ENCODE results near the gene BRD1. TPM values are rescaled to one million over a fixed set of nuclear protein-coding genes. Genes with fewer than 3 reads are reported as not detected.
"Not testable (repeated sequence)": the region's sequence is repeated elsewhere in the genome, so short reads cannot be mapped to it uniquely, and the experiment has no call there.

BRD1 gene
- polyA plus RNA-seq, 4 donors, result 34.1 to 46.0 (median 35.2) TPM

GRCh38 chr22:49827271-49827852 lies 311 bp downstream of the BRD1 start:
- no peak for DNase-seq (ENCODE audit: low read depth in 4 of 4, low spot score in 3 of 4)

DNA sequence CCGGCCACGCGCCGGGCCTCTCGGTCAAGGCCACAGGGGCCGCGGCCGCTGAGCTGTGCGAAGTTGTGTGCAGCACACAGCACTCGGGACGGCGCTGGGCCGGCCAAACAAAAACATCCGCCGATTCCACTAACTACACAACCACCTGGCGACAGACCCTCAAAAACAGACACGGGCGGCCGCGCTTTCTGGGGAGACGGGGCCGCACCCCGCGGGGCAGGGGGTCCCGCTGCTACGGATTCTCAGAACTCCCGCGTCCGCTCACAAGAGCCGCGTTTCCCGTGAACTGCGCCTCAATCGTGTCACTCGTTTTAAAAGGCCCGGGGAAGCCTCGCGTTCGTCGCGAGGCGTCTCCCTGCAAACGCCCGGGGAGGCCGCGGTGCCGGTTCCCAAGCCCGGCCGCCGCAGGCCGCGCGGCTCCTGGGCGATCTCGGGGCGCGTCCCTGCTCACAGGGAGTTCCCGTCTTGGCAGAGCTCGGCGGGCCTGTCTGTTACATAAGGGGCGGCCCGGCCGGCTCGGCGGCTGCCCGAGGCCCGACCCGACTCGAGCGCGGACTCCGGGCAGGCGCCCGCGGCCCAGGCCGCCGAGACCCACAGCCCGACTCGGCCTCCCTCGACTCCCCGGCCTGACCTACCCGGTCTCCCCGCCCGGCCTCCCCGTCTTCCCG lies 936 bp downstream of the BRD1 start:
- DNase-seq (ENCODE audit: low read depth in 4 of 4, low spot score in 3 of 4), result no peak

DNA sequence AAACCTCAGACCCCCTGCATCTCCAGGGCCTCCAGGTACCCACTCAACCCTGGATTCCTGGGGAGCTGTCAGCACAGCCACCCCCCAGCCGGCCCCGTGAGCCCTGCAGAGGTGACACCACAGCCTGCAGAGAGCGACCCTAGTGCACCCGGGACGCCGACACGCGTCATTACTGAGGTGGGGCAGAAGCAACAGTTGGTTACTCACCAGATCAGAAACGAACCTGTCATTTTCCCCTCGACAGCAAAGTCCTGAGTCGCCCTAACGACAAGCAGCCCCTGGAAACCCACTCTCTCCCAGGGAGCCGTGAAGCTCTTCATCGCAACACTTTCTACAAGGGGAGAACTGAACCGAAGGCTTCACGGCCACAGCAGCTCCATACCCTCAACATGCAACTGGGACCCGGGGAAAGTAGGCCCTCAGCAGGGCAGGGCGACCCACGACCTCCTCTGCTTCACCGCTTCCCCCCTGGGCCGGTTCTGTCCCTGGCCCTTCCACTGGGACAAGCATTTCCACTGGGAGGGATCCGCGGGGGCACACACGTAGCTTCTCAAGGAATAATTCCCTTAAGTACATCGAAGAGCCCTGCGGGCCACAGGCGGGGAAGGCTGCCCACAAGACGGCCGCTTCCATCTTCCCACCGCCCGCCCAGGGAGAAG lies 1.6 kb downstream of the BRD1 start:
- no peak for DNase-seq (ENCODE audit: low read depth in 4 of 4, low spot score in 3 of 4)

GRCh38 chr22:49825436-49825835 lies 2.2 kb downstream of the BRD1 start:
- no peak for DNase-seq (ENCODE audit: low read depth in 4 of 4, low spot score in 3 of 4)

GRCh38 chr22:49824936-49825335 lies 2.7 kb downstream of the BRD1 start:
- no peak for DNase-seq (ENCODE audit: low read depth in 4 of 4, low spot score in 3 of 4)

- no peak for DNase-seq (ENCODE audit: low read depth in 4 of 4, low spot score in 3 of 4)
Measured at GRCh38 chr22:49824185-49824925, 3.3 kb downstream of the BRD1 start.

- DNase-seq (ENCODE audit: low read depth in 4 of 4, low spot score in 3 of 4), result no peak
Measured at GRCh38 chr22:49823289-49824045, 4.2 kb downstream of the BRD1 start.

GRCh38 chr22:49821741-49822140 lies 5.9 kb downstream of the BRD1 start:
- DNase-seq (ENCODE audit: low read depth in 4 of 4, low spot score in 3 of 4), result not testable (repeated sequence)

- DNase-seq (ENCODE audit: low read depth in 4 of 4, low spot score in 3 of 4), result no peak
Measured at GRCh38 chr22:49820984-49821383, 6.7 kb downstream of the BRD1 start.

DNA sequence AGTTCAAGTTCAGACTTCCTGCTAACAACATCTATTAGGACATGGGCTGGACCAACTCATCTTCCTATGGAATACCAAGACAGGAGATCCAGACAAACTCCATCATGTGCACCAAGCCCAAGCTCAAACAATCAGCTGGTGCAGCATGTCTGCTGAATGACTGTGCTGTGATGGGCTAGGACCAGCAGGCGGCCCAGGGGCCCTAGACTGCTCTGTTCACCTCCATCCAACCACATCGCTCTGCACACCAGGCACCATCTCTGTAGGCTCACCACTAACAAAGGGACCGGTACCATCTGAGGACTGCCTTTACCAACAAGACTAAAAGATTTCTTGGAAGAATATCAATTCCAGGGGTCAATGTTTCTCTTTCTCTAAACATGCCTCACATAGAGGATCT lies 10.3 kb downstream of the BRD1 start:
- no peak for DNase-seq (ENCODE audit: low read depth in 4 of 4, low spot score in 3 of 4)

- DNase-seq (ENCODE audit: low read depth in 4 of 4, low spot score in 3 of 4), result no peak
Measured at GRCh38 chr22:49815641-49816091, 12.0 kb downstream of the BRD1 start.

DNA sequence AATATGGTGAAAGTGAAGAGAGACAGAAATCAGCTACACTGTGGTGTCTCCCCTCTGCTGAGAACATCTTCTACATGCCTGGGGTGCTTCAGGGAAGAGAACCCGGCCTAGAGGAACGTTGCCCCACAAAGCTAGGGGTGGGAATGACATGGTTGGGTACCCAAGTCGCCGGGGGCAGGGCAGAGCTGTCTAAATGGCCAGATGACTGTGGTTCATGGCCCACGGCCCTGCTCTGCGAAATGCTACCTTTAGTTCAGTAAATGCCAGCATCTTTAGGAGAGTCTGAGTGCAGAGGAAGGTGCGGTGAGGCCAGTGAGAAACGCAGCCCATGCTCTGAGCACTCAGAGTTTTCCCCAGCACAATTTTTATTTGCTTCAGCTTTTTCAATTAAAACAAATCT lies 12.8 kb downstream of the BRD1 start:
- no peak for DNase-seq (ENCODE audit: low read depth in 4 of 4, low spot score in 3 of 4)

GRCh38 chr22:49814164-49814686 lies 13.4 kb downstream of the BRD1 start:
- no peak for DNase-seq (ENCODE audit: low read depth in 4 of 4, low spot score in 3 of 4)

- no peak for DNase-seq (ENCODE audit: low read depth in 4 of 4, low spot score in 3 of 4)
Measured at GRCh38 chr22:49812838-49813237, 14.8 kb downstream of the BRD1 start.

DNA sequence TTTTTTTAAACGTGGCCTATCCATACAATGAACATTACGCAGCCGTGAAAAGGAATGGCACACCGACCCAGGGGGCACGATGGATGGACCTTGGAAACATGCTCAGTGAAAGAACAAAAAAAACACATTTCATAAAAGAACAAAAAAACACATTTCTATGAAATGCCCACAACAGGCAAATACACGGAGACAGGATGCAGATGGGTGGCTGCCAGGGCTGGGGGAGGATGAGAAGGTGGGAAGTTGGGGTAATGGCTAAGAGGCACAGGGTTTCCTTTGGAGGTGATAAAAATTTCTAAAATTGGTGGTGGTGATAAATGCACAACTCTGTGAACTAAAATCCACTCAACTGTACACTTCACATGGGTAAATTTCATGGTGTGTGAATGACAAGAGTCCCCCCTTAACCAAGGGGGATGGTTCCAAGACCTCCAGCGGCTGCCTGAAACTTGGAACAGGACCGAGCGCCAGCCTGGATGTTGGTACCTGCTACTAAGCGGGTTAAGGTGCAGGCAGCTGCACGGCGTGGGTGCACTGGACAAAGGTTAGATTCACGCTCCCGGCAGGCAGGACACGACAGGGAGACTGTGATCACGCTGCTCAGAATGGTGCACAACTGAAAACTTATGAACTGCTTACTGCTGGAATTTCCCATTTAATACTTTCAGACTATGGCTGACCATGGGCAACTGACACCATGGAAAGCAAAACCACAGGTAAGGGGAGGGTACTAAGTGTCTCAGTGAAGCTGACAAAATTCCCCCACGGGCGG lies 16.5 kb downstream of the BRD1 start:
- DNase-seq (ENCODE audit: low read depth in 4 of 4, low spot score in 3 of 4), result no peak

DNA sequence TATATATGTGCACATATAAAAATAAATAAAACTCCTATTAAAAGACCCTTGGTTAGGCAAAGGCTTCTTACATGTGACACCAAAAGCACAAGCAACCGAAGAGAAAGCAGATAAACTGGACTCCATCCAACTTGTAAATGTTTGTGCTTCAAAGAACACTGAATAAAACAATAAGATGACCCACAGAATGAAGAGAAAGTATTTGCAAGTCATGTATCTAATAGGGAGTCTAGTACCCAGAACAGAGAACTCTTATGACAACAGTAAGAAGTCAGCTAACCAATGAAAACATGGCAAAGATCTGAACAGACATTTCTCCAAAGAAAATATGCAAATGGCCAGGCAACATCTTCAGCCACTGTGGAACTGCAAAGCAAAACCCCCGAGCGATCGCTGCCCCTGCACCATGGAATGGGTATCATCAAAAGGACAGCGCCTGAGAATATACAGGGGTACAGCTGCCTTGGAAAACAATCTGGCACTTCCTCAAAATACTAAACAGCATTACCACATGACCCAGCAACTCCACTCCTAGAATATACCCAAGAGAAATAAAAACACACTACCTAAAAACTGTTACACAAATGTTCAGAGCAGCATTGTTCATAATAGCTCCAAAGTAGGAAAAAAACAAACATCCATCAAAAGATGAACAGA lies 17.2 kb downstream of the BRD1 start:
- DNase-seq (ENCODE audit: low read depth in 4 of 4, low spot score in 3 of 4), result no peak

- DNase-seq (ENCODE audit: low read depth in 4 of 4, low spot score in 3 of 4), result no peak
Measured at GRCh38 chr22:49807780-49808708, 19.6 kb downstream of the BRD1 start.

DNA sequence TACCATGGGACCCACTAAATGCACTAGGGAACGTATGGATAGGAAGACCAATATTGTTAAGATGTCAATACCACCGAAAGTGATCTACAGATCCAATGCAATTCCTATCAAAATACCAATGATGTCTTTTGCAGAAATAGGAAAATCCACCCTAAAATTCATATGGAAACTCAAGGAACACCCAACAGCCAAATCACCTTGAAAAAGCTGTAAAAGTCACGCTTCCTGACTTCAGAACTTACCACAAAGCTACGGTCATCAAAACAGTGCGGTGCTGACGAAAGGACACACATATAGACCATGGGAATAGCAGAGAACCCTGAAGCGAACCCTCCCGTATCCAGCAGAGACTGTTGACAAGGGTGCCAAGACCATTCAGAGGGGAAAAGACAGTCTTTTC lies 20.5 kb downstream of the BRD1 start:
- no peak for DNase-seq (ENCODE audit: low read depth in 4 of 4, low spot score in 3 of 4)

Measured in left renal pelvis (tissue), 4 donors.